Activated CD8-positive, alpha-beta memory T cell treated with anti-CD3 and anti-CD28 coated beads, Interleukin-2, amount 10 ng/mL, durations not matched to agents 7 days and 5 days (primary cell): ENCODE results near the gene VWDE. TPM values are rescaled to one million over a fixed set of nuclear protein-coding genes. Genes with fewer than 3 reads are reported as not detected.
"Not testable (repeated sequence)": the region's sequence is repeated elsewhere in the genome, so short reads cannot be mapped to it uniquely, and the experiment has no call there.

Experiments
- ATAC-seq: fragments of 150-1000 bp; cut with Tn5 transposase; one replicate; pipeline ENCODE4 v1.10.0; 2021; ENCODE audit warnings: moderate library complexity
- CTCF ChIA-PET: fragments of 350-600 bp; sonication (Branson Sonifier 250); formaldehyde crosslinking; loops from one replicate; lab custom pipeline; 2021; ENCODE audit warnings: antibody characterized with exemption; lab: Charles Lee
- DNase-seq: peaks from one replicate; pipeline ENCODE4 v3.0.0-alpha.2; 2020
- H3K27ac Mint-ChIP-seq: one replicate; pipeline ENCODE4 v1.8.0; 2021; ENCODE audit warnings: mild to moderate bottlenecking, mixed read lengths
- H3K27me3 Mint-ChIP-seq: one replicate; pipeline ENCODE4 v1.8.0; 2021; ENCODE audit warnings: mixed read lengths
- H3K36me3 Mint-ChIP-seq: one replicate; pipeline ENCODE4 v1.8.0; 2021; ENCODE audit warnings: mild to moderate bottlenecking, mixed read lengths
- H3K4me1 Mint-ChIP-seq: one replicate; pipeline ENCODE4 v1.8.0; 2021; ENCODE audit warnings: mixed read lengths
- H3K4me3 Mint-ChIP-seq: one replicate; pipeline ENCODE4 v1.8.0; 2021; ENCODE audit warnings: mild to moderate bottlenecking, moderate library complexity, mixed read lengths
- H3K9me3 Mint-ChIP-seq: one replicate; pipeline ENCODE4 v1.8.0; 2022; ENCODE audit warnings: low read depth, mixed read lengths
- total RNA-seq, 2 experiments: library from RNA; stranded (reverse); gene quantifications; one replicate each; pipeline ENCODE4 v1.2.3, GENCODE V29; 2021

VWDE gene
- total RNA-seq, 2 experiments from 2014 or later, result 3.4 to 4.6 TPM

DNA sequence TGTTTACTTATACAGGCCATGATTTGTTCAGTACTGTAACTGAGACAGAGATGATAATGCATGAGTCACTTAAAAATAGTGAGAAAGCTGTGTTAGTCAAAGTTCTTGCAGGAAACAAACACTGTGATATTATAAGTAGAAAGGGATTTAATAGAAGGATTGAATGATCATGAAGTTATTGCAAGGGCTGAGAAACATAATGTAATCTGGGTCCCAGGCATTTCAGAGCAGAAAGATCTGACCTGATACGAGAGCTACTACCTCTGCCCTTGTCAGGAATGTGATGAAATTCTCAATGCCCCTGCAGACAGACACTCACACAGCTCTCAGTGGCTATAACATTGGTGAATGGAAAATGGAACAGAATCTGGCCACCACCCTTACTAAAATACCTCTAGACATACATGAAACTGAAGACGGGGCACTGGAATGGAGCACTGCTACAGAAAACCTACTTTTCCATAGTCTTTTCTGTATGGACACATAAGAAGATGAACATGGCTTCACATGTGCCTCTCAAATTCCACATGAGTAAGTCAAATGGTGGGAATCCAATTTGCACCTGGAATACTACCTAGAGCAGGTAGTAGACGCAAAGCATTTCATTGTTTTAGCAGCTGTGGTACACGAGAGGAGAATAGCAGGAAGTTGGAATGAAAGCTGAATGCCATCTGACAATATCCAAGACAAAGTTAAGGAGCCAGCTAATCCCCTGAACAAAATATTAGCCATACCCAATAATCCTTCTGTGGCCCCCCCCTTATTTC, 19.1 kb upstream of the VWDE start:
- ATAC-seq, result no peak
- Mint-ChIP-seq H3K4me3 (no peak overlapping the region), H3K4me1 (no peaks in the 10 kb centered on the region)

DNA sequence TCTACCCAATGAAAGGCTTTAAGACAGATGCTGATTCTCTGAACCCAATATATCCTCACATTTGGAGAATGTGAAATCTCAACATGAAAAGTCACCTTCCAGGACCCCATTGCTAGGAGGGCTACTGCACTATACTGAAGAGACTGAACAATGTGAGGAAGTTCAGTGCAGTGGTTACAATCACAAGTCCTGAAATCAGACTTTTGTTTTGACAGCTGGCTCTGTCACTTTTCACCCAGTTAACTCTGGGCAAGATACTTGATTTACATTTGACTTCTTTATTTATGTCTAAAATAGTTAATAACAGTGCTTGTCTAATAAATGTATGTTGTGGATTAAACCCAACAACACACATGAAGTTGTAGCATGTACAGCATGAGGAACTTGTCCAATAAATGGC, 14.8 kb upstream of the VWDE start:
- Mint-ChIP-seq H3K4me3 (no peak overlapping the region), H3K27me3 (no peaks in the 10 kb centered on the region), H3K27ac (no peak overlapping the region), H3K9me3 (no peaks in the 10 kb centered on the region), H3K4me1 (no peaks in the 10 kb centered on the region), H3K36me3 (no peaks in the 10 kb centered on the region)
- ATAC-seq (no peak), DNase-seq (no peak)
- CTCF ChIA-PET, result no interaction called here

More for the DNA sequence above, 19.1 kb upstream of the VWDE start:
- CTCF ChIA-PET, result no interaction called here
- Mint-ChIP-seq H3K9me3 (no peaks in the 10 kb centered on the region), H3K27ac (no peak overlapping the region), H3K27me3 (no peaks in the 10 kb centered on the region), H3K36me3 (no peaks in the 10 kb centered on the region)
- no peak for DNase-seq

DNA sequence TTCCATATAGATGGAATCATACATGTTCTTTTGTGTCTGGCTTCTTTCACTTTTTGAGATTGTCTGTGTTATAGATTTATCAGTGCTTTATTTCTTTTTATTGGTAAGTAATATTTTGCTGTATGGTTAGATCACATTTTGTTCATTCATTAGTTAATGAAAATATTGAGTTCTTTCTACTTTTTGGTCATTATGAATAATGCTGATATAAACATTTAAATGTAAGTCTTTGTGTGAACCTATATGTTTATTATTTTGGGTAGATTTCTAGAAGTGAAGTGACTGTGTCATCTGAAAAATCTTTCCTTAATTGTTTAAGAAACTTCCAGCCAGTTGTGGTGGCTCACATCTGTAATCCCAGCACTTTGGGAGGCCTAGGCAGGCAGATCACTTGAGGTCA, 11.4 kb upstream of the VWDE start:
- Mint-ChIP-seq H3K27ac (no peak overlapping the region), H3K4me1 (no peaks in the 10 kb centered on the region), H3K4me3 (no peak overlapping the region), H3K27me3 (peaks cover 5% of the 10 kb centered on the region), H3K36me3 (no peaks in the 10 kb centered on the region), H3K9me3 (no peaks in the 10 kb centered on the region)
- CTCF ChIA-PET, result no interaction called here
- no peak for ATAC-seq
- no peak for DNase-seq

DNA sequence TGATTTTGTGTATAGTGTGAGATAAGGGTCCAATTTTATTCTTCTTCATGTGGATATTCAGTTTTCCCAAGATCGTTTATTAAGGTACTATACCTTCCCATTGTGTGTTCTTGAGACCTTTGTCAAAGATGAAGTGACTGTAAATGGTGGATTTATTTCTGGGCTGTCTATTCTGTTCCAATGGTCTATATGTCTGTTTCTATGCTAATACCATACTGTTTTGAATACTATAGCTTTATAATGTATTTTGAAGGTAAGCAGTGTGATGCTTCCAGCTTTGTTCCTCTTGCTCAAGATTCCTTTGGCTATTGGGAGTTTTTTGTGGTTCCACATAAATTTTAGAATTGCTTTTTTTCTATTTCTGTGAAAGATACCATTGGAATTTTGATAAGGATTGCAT, 8.7 kb upstream of the VWDE start:
- no peak for ATAC-seq
- no peak overlapping the region for H3K27ac Mint-ChIP-seq
- no peak for DNase-seq
- no peaks in the 10 kb centered on the region for H3K4me1 Mint-ChIP-seq
- H3K4me3 Mint-ChIP-seq, result no peak overlapping the region
- no peaks in the 10 kb centered on the region for H3K36me3 Mint-ChIP-seq
- CTCF ChIA-PET, result no interaction called here
- H3K27me3 Mint-ChIP-seq, result peaks cover 9% of the 10 kb centered on the region
- no peaks in the 10 kb centered on the region for H3K9me3 Mint-ChIP-seq

DNA sequence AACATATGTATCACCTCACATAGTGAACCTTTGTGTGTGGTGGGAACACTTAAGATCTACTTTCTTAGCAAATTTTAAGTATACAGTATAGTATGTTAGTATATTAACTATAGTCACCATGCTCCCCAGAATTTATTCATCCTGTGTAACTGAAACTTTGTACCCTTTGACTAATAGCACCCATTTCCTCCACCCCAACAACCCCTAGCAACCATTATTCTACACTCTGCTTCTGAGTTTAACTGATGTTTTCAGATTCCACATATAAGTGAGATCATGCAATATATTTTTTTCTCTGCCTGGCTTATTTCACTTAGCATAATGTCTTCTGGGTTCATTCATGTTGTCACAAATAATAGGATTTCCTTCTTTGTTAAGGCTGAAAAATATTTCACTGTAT, 6.9 kb upstream of the VWDE start:
- Mint-ChIP-seq H3K9me3 (no peaks in the 10 kb centered on the region), H3K4me1 (no peaks in the 10 kb centered on the region), H3K36me3 (no peaks in the 10 kb centered on the region), H3K27ac (no peak overlapping the region), H3K27me3 (peaks cover 10% of the 10 kb centered on the region), H3K4me3 (no peak overlapping the region)
- CTCF ChIA-PET, result no interaction called here
- ATAC-seq (no peak), DNase-seq (no peak)

DNA sequence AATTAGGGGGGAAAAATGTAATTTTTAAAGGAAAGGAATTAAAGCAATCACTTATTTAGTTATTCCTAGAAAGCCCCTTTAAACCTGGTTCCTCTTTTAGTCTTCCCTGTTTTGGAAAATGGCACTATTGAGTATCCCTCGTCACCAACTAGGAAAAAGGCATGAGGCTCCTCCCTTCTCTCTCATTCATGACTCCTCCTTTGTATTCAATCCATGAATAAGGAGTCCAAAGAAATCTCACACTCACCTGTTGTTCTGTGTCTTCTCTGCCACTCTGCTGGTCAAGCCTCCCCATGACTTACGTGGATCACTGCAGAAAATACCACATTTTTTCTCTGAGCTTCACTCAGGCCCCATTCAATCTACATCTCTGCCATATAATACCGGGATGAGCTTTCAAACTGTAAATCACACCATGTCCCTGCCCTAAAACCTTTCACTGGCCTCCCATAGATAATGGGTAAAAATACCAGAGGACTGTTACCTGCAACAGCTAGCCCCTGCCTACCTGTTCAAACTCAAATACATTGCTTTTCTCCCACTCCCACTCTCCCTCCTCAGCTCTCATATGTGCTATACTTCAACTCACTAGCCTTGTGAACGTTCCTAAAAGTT, 5.5 kb upstream of the VWDE start:
- CTCF ChIA-PET, result no interaction called here
- H3K4me1 Mint-ChIP-seq, result peaks cover 6% of the 10 kb centered on the region

DNA sequence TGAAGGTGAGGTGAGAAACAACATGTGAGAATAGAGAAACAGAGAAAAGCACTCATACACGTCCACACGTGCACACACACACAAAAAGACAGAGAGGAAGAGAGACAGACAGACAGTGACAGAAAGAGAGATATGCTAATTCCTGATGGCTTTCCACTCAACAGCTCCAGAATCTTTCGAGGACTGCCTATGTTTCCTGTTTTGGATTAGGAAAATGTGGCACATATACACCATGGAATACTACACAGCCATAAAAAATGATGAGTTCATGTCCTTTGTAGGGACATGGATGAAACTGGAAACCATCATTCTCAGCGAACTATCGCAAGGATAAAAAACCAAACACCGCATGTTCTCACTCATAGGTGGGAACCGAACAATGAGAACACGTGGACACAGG, 4.0 kb upstream of the VWDE start:
- H3K9me3 Mint-ChIP-seq, H3K36me3 Mint-ChIP-seq, DNase-seq, H3K4me3 Mint-ChIP-seq, ATAC-seq, H3K27ac Mint-ChIP-seq, CTCF ChIA-PET: not testable (repeated sequence)
- Mint-ChIP-seq H3K27me3 (peaks cover 22% of the 10 kb centered on the region), H3K4me1 (peaks cover 17% of the 10 kb centered on the region)

More for the DNA sequence above, 5.5 kb upstream of the VWDE start:
- no peaks in the 10 kb centered on the region for H3K9me3 Mint-ChIP-seq
- no peak overlapping the region for H3K27ac Mint-ChIP-seq
- no peak overlapping the region for H3K4me3 Mint-ChIP-seq
- DNase-seq (no peak), ATAC-seq (no peak)
- H3K36me3 Mint-ChIP-seq, result no peaks in the 10 kb centered on the region
- peaks cover 19% of the 10 kb centered on the region for H3K27me3 Mint-ChIP-seq

DNA sequence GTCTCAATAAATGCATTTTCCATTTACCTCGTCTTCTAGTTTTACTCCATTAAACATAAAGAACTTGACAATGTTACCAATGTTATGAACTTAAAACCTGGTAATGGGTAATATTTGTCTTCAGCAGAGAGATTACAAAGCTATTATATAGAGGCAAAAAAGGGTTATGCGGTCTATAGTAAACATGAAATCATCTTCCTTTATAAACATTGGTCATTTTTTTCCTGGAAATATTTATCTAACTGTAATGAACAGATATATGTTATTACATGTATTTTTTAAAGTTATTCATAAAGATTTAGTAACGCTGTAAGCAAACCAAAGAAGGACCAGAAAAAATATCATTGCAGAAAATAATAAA, 1.3 kb downstream of the VWDE start:
- peaks cover 35% of the 10 kb centered on the region for H3K27me3 Mint-ChIP-seq
- CTCF ChIA-PET, result interaction anchor here (0.8 to 1.1 kb wide), 2 partner anchors 9 to 13 kb away, joined by 3 read pairs; no protein-coding TSS in a partner anchor
- no peak for DNase-seq
- no peak for ATAC-seq
- peaks cover 23% of the 10 kb centered on the region for H3K4me1 Mint-ChIP-seq
- H3K4me3 Mint-ChIP-seq, result no peak overlapping the region
- peaks cover 11% of the 10 kb centered on the region for H3K9me3 Mint-ChIP-seq
- H3K27ac Mint-ChIP-seq, result no peak overlapping the region
- H3K36me3 Mint-ChIP-seq, result peaks cover 12% of the 10 kb centered on the region

DNA sequence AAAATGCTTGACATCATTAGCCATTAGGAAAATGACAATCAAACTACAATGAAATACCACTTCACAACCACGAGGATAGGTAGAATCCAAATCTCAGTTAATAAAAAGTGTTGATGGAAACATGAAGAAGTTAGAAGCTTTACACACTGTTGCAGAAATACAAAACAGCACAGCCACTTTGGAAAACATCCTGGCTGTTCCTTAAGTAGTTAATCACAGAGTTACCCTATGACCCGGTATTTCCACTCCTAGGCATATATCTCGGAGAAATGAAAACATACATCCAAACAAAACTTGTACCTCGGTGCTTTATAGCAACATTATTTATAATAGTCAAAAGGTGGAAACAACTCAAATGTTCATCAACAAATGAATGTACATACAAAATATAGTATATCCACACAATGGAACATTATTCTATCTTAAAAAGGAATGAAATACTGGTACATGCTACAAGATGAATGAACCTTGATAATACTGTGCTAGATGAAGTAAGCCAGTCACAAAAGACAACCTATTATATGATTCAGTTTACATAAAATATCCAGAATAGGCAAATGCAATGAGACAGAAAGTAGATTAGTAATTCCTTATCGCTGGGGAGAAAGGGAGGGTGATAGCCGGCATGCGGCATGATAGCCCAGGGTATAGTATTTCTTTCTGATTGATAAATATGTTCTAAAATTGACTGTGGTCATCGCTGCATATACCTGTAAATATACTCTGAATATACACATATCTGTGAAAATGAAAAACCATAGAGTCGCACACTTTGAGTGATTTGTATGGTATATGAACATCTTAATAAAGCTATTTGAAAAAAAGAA, 1.9 kb downstream of the VWDE start:
- H3K27ac Mint-ChIP-seq, result no peak overlapping the region
- H3K9me3 Mint-ChIP-seq, result peaks cover 11% of the 10 kb centered on the region
- no peak overlapping the region for H3K4me3 Mint-ChIP-seq
- peaks cover 23% of the 10 kb centered on the region for H3K4me1 Mint-ChIP-seq
- H3K27me3 Mint-ChIP-seq, result peaks cover 35% of the 10 kb centered on the region
- DNase-seq (no peak), ATAC-seq (no peak)
- CTCF ChIA-PET, result interaction anchor here (0.8 to 1.1 kb wide), 2 partner anchors 9 to 13 kb away, joined by 3 read pairs; no protein-coding TSS in a partner anchor
- H3K36me3 Mint-ChIP-seq, result peaks cover 13% of the 10 kb centered on the region

DNA sequence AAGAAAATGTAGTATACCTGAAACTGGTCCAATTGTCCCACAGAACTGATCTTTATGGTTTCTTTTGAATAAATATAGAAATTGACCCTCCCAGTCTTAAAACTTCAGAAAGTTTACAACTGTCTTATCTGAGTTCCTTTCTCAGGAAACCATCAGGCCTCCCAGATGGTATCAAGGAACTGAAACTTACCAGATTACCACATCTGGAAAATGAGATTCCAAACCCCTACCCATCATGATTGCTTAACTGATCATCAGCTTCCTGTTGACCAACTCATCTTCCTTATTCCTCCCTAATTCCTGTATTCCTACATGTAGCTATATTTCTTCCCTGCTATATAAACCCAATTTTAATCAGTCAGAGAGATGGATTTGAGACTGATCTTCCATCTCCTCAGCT, 5.5 kb downstream of the VWDE start:
- ATAC-seq (no peak), DNase-seq (no peak)
- H3K27ac Mint-ChIP-seq, result no peak overlapping the region
- H3K9me3 Mint-ChIP-seq, result peaks cover 11% of the 10 kb centered on the region
- CTCF ChIA-PET, result no interaction called here
- no peak overlapping the region for H3K4me3 Mint-ChIP-seq
- peaks cover 27% of the 10 kb centered on the region for H3K27me3 Mint-ChIP-seq
- peaks cover 10% of the 10 kb centered on the region for H3K4me1 Mint-ChIP-seq
- H3K36me3 Mint-ChIP-seq, result peaks cover 13% of the 10 kb centered on the region

DNA sequence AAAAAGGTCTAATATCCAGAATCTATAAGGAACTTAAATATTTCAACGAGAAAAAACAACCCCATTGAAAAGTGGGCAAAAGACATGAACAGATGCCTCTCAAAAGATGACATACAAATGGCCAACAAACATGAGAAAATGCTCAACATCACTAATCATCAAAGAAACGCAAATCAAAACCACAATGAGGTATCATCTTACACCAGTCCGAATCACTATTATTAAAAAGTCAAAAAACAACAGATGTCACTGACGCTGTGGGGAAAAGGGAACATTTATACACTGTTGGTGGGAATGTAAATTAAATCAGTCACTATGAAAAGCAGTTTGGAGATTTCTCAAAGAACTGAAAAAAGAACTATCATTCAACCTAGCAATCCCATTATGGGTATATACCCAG, 6.0 kb downstream of the VWDE start:
- DNase-seq, result no peak
- Mint-ChIP-seq H3K4me1 (peaks cover 6% of the 10 kb centered on the region), H3K27ac (no peak overlapping the region), H3K36me3 (peaks cover 13% of the 10 kb centered on the region), H3K4me3 (no peak overlapping the region), H3K27me3 (peaks cover 28% of the 10 kb centered on the region), H3K9me3 (peaks cover 11% of the 10 kb centered on the region)
- CTCF ChIA-PET, result no interaction called here
- no peak for ATAC-seq

DNA sequence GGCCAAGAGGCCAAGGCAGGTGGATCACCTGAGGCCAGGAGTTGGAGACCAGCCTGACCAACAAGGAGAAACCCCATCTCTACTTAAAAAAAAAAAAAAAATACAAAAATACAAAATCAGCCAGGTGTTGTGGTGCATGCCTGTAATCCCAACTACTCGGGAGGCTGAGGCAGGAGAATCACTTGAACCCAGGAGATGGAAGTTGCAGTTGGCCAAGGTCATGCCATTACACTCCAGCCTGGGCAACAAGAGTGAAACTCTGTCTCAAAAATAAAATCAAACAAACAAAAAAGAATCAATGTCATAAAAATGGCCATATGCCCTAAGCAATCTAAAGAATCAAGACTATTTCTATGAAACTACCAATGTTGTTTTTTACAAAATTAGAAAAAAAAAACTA, 7.0 kb downstream of the VWDE start:
- H3K4me1 Mint-ChIP-seq, ATAC-seq, H3K4me3 Mint-ChIP-seq, DNase-seq, CTCF ChIA-PET, H3K27ac Mint-ChIP-seq: not testable (repeated sequence)
- peaks cover 11% of the 10 kb centered on the region for H3K9me3 Mint-ChIP-seq
- peaks cover 13% of the 10 kb centered on the region for H3K36me3 Mint-ChIP-seq
- H3K27me3 Mint-ChIP-seq, result peaks cover 22% of the 10 kb centered on the region

DNA sequence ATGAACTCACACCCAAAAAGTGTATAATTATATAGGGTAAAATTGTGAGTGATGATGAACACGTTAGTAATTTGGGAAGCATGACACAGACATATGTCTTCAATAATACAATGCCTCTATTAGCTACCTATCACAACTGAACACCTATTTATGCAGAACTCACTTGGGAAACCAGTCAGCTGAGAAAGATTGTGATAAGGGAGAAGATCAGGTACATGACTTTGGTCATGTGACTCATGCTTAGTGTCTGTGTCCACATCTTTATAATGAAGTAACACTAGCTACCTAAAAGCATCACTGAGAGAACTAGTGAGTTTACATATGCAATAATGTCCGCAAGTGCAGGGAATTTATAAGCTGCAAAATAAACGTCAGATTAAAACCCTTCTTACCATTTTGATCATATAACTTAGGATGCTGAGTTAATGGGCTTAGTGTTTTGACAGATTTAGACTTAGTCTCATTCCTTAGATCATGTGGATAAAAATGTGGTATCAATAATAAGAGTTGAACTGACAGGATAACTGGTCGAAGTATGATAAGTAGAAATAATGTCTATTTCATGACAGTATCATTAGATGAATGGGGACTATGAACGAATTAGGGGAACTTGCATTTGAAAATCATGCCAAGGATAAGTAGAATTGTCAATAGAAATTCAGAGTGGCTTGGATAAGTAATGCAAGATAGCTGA, 11.6 kb downstream of the VWDE start:
- DNase-seq (no peak), ATAC-seq (no peak)
- CTCF ChIA-PET, result interaction anchor here (1.6 kb wide), 1 partner anchor 181 kb away, joined by 3 read pairs; the partner anchor contains the start of gene TMEM106B
- Mint-ChIP-seq H3K4me1 (no peaks in the 10 kb centered on the region), H3K27ac (no peak overlapping the region), H3K9me3 (no peaks in the 10 kb centered on the region), H3K4me3 (no peak overlapping the region), H3K36me3 (no peaks in the 10 kb centered on the region), H3K27me3 (peaks cover 6% of the 10 kb centered on the region)
